ENCODE measurements around the gene HIBADH. TPM values are rescaled to one million over a fixed set of nuclear protein-coding genes. Genes with fewer than 3 reads are reported as not detected.
A peak's percentile ranks its signal among the peaks of the same experiment; 100 is the strongest.

The HIBADH gene
- 15.7 and 16.8 TPM in 2 replicates for total RNA-seq
- long read RNA-seq, transcript HIBADH-201 (8 exons, 1,990 nt): major isoform, 41 of 58 reads
- long read RNA-seq, partial matches to known transcripts: 1 of 58 reads
- long read RNA-seq, other reads (novel, unspliced or antisense): 15 of 58 reads

DNA sequence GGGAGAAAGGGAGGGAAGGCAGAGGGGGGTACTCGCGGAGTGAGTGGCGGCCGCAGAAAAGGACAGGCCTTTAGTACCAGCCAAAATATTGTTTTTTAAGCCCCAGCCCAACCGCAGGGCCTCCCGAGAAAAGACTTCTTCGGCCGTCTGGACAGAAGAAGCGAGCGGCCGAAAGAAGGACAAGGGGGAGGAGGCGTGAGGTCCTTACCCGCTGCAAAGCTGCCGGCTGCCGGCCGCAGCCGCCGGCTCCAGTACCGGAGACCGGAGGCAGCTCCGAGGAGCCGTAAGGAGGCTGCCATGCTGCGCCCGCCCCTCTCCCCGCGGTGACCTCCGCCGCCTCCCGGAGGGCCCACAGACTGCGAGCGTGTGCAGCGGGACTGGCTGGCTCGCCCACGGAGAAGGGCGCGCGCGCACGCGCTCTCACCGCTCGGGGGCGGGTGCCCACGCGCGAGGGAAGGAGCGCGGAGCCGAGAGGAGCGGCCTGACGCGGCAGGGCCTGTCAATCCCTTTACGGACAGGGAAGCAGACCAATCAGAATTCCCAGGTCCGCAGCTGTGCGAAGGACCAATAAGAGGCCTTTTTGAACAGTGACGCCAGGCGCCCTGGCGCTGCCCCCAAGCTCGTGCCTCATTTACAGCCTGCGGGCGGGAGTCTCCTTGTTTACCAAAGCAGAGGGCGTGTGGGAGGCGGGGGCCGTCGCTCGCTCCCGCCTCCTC, at the start of gene HIBADH:
HIBADH (minus strand) TSS at position 394 of the 716 bp plus-strand sequence; CDS start at position 299, 95 bp downstream.
- Mint-ChIP-seq H3K36me3 (ENCODE audit: low read depth) (peaks cover 2% of the 10 kb centered on the region), H3K27me3 (ENCODE audit: low read depth) (no peaks in the 10 kb centered on the region), H3K27ac (ENCODE audit: unreplicated experiment) (no peak within 1 kb of the TSS), H3K9me3 (no peaks in the 10 kb centered on the region), H3K4me1 (peaks cover 18% of the 10 kb centered on the region), H3K4me3 (peak within 1 kb of the TSS; percentile 93)
- TF ChIP-seq, protein P1, sequence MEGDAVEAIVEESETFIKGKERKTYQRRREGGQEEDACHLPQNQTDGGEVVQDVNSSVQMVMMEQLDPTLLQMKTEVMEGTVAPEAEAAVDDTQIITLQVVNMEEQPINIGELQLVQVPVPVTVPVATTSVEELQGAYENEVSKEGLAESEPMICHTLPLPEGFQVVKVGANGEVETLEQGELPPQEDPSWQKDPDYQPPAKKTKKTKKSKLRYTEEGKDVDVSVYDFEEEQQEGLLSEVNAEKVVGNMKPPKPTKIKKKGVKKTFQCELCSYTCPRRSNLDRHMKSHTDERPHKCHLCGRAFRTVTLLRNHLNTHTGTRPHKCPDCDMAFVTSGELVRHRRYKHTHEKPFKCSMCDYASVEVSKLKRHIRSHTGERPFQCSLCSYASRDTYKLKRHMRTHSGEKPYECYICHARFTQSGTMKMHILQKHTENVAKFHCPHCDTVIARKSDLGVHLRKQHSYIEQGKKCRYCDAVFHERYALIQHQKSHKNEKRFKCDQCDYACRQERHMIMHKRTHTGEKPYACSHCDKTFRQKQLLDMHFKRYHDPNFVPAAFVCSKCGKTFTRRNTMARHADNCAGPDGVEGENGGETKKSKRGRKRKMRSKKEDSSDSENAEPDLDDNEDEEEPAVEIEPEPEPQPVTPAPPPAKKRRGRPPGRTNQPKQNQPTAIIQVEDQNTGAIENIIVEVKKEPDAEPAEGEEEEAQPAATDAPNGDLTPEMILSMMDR (conservative IDR thresholded peaks at IDR 0.05): no peak
- peak; percentile 86 for DNase-seq (ENCODE audit: low read depth, low spot score)

GRCh38 chr7:27712217-27712616, 49.5 kb upstream of the HIBADH start:
- H3K9me3 Mint-ChIP-seq: peaks cover 2% of the 10 kb centered on the region
- peaks cover 3% of the 10 kb centered on the region for H3K27me3 Mint-ChIP-seq (ENCODE audit: low read depth)
- TF ChIP-seq, protein P1 (conservative IDR thresholded peaks at IDR 0.05): no peak
- H3K36me3 Mint-ChIP-seq (ENCODE audit: low read depth): no peaks in the 10 kb centered on the region
- H3K4me3 Mint-ChIP-seq: no peak overlapping the region
- no peak overlapping the region for H3K27ac Mint-ChIP-seq (ENCODE audit: unreplicated experiment)
- H3K4me1 Mint-ChIP-seq: peaks cover 5% of the 10 kb centered on the region
- DNase-seq (ENCODE audit: low read depth, low spot score): no peak

DNA sequence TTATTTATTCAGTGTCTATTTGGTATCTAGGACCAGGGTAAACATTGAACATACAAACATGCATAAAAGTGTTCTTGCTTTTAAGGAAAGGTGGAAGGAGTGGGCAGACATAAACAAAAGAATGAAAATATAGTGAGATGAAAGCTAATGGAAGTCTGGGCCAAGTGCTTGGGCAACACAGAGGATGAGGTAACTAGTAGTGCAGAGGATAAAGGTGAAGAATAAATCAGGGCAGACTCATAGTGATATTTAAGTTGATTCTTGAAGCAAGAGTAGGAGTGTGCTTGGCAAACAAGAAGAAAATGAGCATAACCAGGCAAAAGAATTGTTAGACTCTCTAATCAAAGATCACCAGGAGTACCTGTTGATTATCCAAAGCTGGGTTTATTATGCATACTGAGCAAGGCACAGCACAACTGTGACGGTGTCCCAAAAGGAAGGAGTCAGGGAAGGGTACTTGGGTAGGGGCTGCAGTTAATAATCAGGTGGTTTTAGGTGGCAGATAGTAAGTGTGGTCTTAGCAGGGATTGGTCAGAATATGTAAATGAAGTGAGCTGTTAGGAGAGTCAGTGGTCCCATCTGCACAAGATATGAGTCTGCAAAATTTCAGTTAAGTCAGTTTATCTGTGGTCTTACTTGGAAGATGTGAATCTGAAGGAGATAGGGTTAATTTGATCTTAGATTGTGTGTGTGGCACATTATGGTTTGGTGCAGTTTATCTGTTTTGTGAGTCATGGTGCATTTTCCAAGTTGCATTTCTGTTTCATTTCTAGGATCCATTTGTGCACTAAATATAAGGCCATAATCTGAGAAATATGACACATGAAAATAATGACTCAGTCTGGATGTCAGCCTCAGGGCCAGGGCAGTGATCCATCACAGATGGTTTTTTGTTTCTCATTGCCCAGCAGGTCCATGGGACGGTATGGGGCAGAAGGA, 46.7 kb upstream of the HIBADH start:
- no peak for DNase-seq (ENCODE audit: low read depth, low spot score)
- TF ChIP-seq, protein P1 (conservative IDR thresholded peaks at IDR 0.05): no peak
- Mint-ChIP-seq H3K4me3 (no peak overlapping the region), H3K27ac (ENCODE audit: unreplicated experiment) (no peak overlapping the region), H3K27me3 (ENCODE audit: low read depth) (no peaks in the 10 kb centered on the region), H3K36me3 (ENCODE audit: low read depth) (no peaks in the 10 kb centered on the region), H3K4me1 (no peaks in the 10 kb centered on the region), H3K9me3 (peaks cover 2% of the 10 kb centered on the region)

DNA sequence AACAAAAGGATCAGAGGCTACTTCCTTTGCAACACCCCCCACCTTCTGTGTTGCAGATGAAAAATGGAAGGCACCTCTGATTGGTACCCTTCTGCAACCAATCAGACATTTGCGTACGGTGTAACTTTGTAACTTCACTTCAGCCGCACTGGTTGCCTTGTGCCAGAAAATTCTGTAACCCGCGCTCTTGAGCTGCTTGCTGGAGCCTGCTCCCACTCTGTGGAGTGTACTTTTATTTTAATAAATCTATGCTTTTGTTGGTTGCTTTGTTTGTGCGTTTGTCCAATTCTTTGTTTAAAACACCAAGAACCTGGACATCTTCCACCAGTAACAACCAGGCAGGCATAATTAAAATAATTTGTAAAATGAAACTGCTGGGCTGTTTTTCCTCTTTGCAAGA, 45.8 kb upstream of the HIBADH start:
- H3K9me3 Mint-ChIP-seq: peaks cover 2% of the 10 kb centered on the region
- TF ChIP-seq, protein P1 (conservative IDR thresholded peaks at IDR 0.05): no peak
- H3K27ac Mint-ChIP-seq (ENCODE audit: unreplicated experiment): no peak overlapping the region
- H3K27me3 Mint-ChIP-seq (ENCODE audit: low read depth): no peaks in the 10 kb centered on the region
- DNase-seq (ENCODE audit: low read depth, low spot score): no peak
- H3K4me1 Mint-ChIP-seq: no peaks in the 10 kb centered on the region
- H3K36me3 Mint-ChIP-seq (ENCODE audit: low read depth): no peaks in the 10 kb centered on the region
- H3K4me3 Mint-ChIP-seq: no peak overlapping the region

DNA sequence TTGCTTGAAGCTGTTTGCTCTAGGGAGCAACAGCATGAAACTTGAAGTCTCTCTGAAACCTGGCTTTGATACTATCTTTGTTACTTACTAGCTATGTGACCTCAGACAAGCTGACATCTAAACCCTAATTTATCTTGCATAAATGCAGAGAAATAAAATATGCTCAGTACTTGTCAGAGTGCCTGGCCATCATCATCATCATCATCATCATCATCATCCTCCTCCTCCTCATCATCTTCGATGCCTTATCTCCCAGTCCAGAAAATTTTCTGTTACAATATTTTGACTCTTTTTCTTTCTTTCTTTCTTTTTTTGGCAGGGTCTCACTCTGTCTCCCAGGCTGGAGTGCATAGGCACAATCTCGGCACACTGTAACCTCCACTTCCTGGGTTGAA, 42.5 kb upstream of the HIBADH start:
- Mint-ChIP-seq H3K36me3 (ENCODE audit: low read depth) (no peaks in the 10 kb centered on the region), H3K27ac (ENCODE audit: unreplicated experiment) (no peak overlapping the region), H3K9me3 (peaks cover 2% of the 10 kb centered on the region), H3K4me3 (no peak overlapping the region), H3K4me1 (no peaks in the 10 kb centered on the region), H3K27me3 (ENCODE audit: low read depth) (no peaks in the 10 kb centered on the region)
- no peak for DNase-seq (ENCODE audit: low read depth, low spot score)
- TF ChIP-seq, protein P1 (conservative IDR thresholded peaks at IDR 0.05): no peak

Data from neural crest cell (in vitro differentiated cells).